ENCODE measurements around the gene AR. TPM values are rescaled to one million over a fixed set of nuclear protein-coding genes. Genes with fewer than 3 reads are reported as not detected.

AR gene
- total and polyA plus RNA-seq, 2 of the 13 experiments (the other 11 are each of a cell fraction or from before 2014, with no cell fraction given): not detected

- ATAC-seq: no peak
- no peaks in the 10 kb centered on the region for H3K79me2 ChIP-seq (ENCODE audit: insufficient read depth, low read length)
- H3K4me3 ChIP-seq (replicated peaks in 1 of 3; ENCODE audit: insufficient read depth in 1 of 3, low read depth in 2 of 3, low read length in 3 of 3): no peak overlapping the region
- FAIRE-seq: no peak
- H3K9ac ChIP-seq (ENCODE audit: insufficient read depth, low read depth, low read length): no peak overlapping the region
- ChIA-PET POLR2A (no interaction called here), CTCF (ENCODE audit: low intra/inter-chr PET ratio, low total read pairs) (no interaction called here)
- H3K9me3 ChIP-seq (ENCODE audit: low read length): no peaks in the 10 kb centered on the region
- no peak overlapping the region for H3K27ac ChIP-seq (ENCODE audit: extremely low read length, insufficient read depth, low read length)
- in situ Hi-C loops (cut with HindIII; ENCODE audit: extremely low pct_ligation_motif_present, low pct_unique_long_range_greater_than_20kb): no loop called here
- no peaks in the 10 kb centered on the region for H3K36me3 ChIP-seq (replicated peaks in 1 of 2; ENCODE audit: control insufficient read depth in 1 of 2, insufficient read depth in 2 of 2, low read length in 2 of 2)
- no peaks in the 10 kb centered on the region for H4K20me1 ChIP-seq (ENCODE audit: insufficient read depth, low read length)
- intact Hi-C loops (cut with micrococcal nuclease; ENCODE audit: unreplicated experiment): no loop called here
- DNase-seq (ENCODE audit: low spot score): no peak
- WGBS (ENCODE audit: low lambda C conversion rate): 5% methylated on average over 19 of the region's 30 CpGs
- H2AFZ ChIP-seq (ENCODE audit: low read length): no peak overlapping the region
- no TSS peak for BruUV-seq (replicated peaks)
- no peak overlapping the region for H3K4me2 ChIP-seq (ENCODE audit: low read depth, low read length)
- no peaks in the 10 kb centered on the region for H3K4me1 ChIP-seq (ENCODE audit: insufficient read depth, low read length)
- TF ChIP-seq ZNF567 (CRISPR knock-in tag; IDR thresholded peaks at IDR 0.05; ENCODE audit: borderline replicate concordance) (no peak), STAT6 (CRISPR knock-in tag; IDR thresholded peaks at IDR 0.05; ENCODE audit: borderline replicate concordance) (no peak), ELF3 (CRISPR knock-in tag; IDR thresholded peaks at IDR 0.05) (no peak), SP2 (CRISPR knock-in tag; IDR thresholded peaks at IDR 0.05) (no peak), RELA (CRISPR knock-in tag; IDR thresholded peaks at IDR 0.05) (no peak), ZNF235 (CRISPR knock-in tag; IDR thresholded peaks at IDR 0.05; ENCODE audit: borderline replicate concordance) (no peak)
- peaks cover 2 to 24% of the 10 kb centered on the region in 2 experiments; a peak in 3 of 5 replicates for H3K27me3 ChIP-seq (ENCODE audit: control insufficient read depth in 1 of 2, insufficient read depth in 2 of 2, low read length in 2 of 2)
Measured at GRCh38 chrX:67544281-67545035, 637 bp downstream of the AR start.
